ENCODE measurements around the gene SLC6A8.

SLC6A8 gene

DNA sequence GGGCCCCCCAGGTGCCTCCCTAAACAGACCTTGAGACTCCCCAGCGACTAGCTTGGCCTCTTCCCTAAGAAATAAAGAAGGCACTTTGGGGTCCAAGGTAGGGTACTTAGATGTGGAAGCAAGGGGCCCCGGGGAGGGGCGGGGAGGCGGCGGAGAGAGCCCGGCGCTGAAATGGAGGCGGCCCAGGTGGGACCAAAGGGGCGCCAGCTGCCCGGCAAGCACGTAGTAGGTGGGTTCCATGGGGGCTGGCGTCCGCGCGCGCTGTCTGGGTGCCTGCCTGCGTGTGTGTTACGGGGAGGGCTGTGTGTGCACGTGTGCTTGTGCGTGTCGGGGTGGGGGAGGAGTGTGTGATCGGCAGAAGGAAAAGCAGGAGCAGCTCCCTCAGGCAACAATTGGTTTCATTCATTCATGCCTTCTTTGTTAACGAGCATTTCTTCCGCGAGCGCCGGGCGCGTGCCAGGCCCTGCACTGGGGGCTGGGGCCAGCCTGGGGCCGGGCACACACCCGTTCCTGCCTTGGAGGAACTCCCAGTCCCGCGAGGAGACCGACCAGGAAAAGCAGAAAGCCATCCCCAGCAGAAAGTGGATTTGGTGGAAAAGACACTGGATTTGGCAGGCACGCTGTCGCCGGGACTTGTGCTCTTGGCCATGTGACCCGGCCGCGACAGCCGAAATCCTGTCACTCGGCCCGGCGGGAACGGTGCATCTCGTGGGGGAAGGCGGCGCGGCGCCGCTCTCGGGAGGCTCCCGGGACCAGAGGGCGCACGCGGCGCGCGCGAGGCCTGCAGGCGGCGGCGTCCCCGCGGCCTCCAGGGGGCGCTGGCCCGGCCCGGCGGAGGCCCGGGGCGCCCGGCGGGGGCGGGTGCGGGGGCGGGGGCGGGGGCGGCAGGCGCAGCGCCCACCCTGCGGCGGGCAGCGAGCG, 44.0 kb upstream of the SLC6A8 start:
- ATAC-seq (ENCODE audit: insufficient read depth, low read depth) (no peak), DNase-seq (no peak)
- no peaks in the 10 kb centered on the region for H4K20me1 ChIP-seq (ENCODE audit: insufficient read depth, low read length)
- no peaks in the 10 kb centered on the region for H3K27me3 ChIP-seq (ENCODE audit: insufficient read depth, low read length, poor library complexity)
- no peaks in the 10 kb centered on the region for H3K79me2 ChIP-seq (ENCODE audit: insufficient read depth, low read length)
- H3K4me1 ChIP-seq (ENCODE audit: insufficient read depth, low read length), result peaks cover 6% of the 10 kb centered on the region
- no peak overlapping the region for H3K4me2 ChIP-seq (ENCODE audit: insufficient read depth, low read length)
- H3K9ac ChIP-seq (ENCODE audit: low read depth, low read length), result no peak overlapping the region
- no peak overlapping the region for H3K4me3 ChIP-seq (ENCODE audit: low read depth in 1 of 2, low read length in 2 of 2)
- no peaks in the 10 kb centered on the region for H3K36me3 ChIP-seq (ENCODE audit: insufficient read depth, low read length)
- no peak for TF ChIP-seq EZH2 (IDR thresholded peaks at IDR 0.05; ENCODE audit: borderline replicate concordance, low read depth, low read length, severe bottlenecking)
- TF ChIP-seq, protein P1, sequence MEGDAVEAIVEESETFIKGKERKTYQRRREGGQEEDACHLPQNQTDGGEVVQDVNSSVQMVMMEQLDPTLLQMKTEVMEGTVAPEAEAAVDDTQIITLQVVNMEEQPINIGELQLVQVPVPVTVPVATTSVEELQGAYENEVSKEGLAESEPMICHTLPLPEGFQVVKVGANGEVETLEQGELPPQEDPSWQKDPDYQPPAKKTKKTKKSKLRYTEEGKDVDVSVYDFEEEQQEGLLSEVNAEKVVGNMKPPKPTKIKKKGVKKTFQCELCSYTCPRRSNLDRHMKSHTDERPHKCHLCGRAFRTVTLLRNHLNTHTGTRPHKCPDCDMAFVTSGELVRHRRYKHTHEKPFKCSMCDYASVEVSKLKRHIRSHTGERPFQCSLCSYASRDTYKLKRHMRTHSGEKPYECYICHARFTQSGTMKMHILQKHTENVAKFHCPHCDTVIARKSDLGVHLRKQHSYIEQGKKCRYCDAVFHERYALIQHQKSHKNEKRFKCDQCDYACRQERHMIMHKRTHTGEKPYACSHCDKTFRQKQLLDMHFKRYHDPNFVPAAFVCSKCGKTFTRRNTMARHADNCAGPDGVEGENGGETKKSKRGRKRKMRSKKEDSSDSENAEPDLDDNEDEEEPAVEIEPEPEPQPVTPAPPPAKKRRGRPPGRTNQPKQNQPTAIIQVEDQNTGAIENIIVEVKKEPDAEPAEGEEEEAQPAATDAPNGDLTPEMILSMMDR (IDR thresholded peaks at IDR 0.05; ENCODE audit: borderline replicate concordance, extremely low read depth, low read length, poor library complexity, severe bottlenecking), result no peak
- H3K27ac ChIP-seq (ENCODE audit: low read length), result no peak overlapping the region
- H2AFZ ChIP-seq (ENCODE audit: low read depth, low read length), result no peak overlapping the region
- H3K9me3 ChIP-seq (ENCODE audit: insufficient read depth, low read length, severe bottlenecking), result no peaks in the 10 kb centered on the region

DNA sequence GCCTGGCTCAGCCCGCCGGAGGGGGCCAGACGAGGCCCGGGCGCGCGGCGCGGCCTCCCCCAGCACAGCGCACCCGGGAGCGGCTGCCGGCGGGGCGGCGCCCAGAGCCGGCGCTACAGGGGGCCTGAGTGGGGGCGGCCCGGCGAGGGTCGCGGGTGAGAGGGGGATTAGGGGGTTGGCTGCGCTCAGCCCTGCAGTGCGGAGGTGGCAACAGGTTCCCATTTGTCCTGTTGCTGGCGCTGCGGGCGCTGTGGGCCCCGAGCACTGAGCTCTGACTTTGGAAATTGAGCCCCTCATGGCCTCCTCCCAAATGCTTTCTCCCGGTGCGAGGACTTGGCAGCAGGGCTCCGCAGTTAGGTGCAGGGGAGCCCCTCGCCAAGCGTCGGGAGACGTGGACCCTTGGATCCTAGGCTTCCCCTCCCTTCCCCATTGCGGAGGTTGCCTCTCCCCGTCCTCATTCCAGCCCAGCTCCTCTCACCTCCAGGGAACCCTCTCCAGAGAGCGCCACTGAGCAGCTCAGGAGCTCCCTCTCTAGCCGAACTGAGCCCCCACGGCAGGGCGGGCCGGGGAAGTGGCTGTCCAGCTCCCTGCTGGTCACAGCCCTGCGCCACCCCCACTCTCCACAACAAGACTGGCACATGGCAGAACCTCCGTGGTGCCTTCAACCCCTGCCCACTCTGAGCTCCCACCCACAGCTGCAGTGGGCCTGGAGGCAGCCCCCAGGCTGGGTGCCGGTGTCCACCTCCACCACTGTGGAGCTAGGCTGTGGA, 43.2 kb upstream of the SLC6A8 start:
- H3K9me3 ChIP-seq (ENCODE audit: insufficient read depth, low read length, severe bottlenecking), result no peaks in the 10 kb centered on the region
- no peaks in the 10 kb centered on the region for H3K79me2 ChIP-seq (ENCODE audit: insufficient read depth, low read length)
- H3K4me3 ChIP-seq (ENCODE audit: low read depth in 1 of 2, low read length in 2 of 2), result no peak overlapping the region
- no peaks in the 10 kb centered on the region for H3K27me3 ChIP-seq (ENCODE audit: insufficient read depth, low read length, poor library complexity)
- H2AFZ ChIP-seq (ENCODE audit: low read depth, low read length), result no peak overlapping the region
- H3K27ac ChIP-seq (ENCODE audit: low read length), result no peak overlapping the region
- no peaks in the 10 kb centered on the region for H4K20me1 ChIP-seq (ENCODE audit: insufficient read depth, low read length)
- H3K9ac ChIP-seq (ENCODE audit: low read depth, low read length), result no peak overlapping the region
- ATAC-seq (ENCODE audit: insufficient read depth, low read depth) (no peak), DNase-seq (no peak)
- TF ChIP-seq, protein P1 (IDR thresholded peaks at IDR 0.05; ENCODE audit: borderline replicate concordance, extremely low read depth, low read length, poor library complexity, severe bottlenecking), result no peak
- TF ChIP-seq EZH2 (IDR thresholded peaks at IDR 0.05; ENCODE audit: borderline replicate concordance, low read depth, low read length, severe bottlenecking), result no peak
- H3K36me3 ChIP-seq (ENCODE audit: insufficient read depth, low read length), result no peaks in the 10 kb centered on the region
- peaks cover 6% of the 10 kb centered on the region for H3K4me1 ChIP-seq (ENCODE audit: insufficient read depth, low read length)
- H3K4me2 ChIP-seq (ENCODE audit: insufficient read depth, low read length), result no peak overlapping the region

DNA sequence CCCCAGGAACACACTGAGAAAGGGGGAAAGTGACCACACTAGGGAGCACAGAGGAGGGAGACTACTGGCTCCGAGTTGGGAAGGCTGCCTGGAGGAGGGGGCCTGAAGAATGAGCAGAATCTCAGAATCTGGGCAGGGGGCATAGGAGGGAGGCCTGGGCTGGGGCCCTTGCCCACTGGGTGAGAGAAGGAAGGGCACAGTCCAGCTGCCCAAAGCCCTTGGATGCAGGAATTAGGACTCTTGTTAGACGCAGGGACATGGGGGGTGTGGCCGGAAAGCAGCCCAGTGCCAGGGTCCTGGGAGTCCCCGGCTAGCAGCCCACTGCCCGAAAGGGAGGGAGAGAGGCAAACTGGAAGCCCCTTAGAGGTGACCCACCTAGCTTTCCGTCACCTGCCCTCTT, 42.6 kb upstream of the SLC6A8 start:
- H3K79me2 ChIP-seq (ENCODE audit: insufficient read depth, low read length), result no peaks in the 10 kb centered on the region
- DNase-seq (no peak), ATAC-seq (ENCODE audit: insufficient read depth, low read depth) (no peak)
- H3K9ac ChIP-seq (ENCODE audit: low read depth, low read length), result no peak overlapping the region
- H3K4me1 ChIP-seq (ENCODE audit: insufficient read depth, low read length), result peaks cover 6% of the 10 kb centered on the region
- TF ChIP-seq, protein P1 (IDR thresholded peaks at IDR 0.05; ENCODE audit: borderline replicate concordance, extremely low read depth, low read length, poor library complexity, severe bottlenecking), result no peak
- TF ChIP-seq EZH2 (IDR thresholded peaks at IDR 0.05; ENCODE audit: borderline replicate concordance, low read depth, low read length, severe bottlenecking), result no peak
- no peaks in the 10 kb centered on the region for H3K9me3 ChIP-seq (ENCODE audit: insufficient read depth, low read length, severe bottlenecking)
- H4K20me1 ChIP-seq (ENCODE audit: insufficient read depth, low read length), result no peaks in the 10 kb centered on the region
- H3K36me3 ChIP-seq (ENCODE audit: insufficient read depth, low read length), result no peaks in the 10 kb centered on the region
- H3K4me2 ChIP-seq (ENCODE audit: insufficient read depth, low read length), result no peak overlapping the region
- no peak overlapping the region for H3K27ac ChIP-seq (ENCODE audit: low read length)
- no peak overlapping the region for H3K4me3 ChIP-seq (ENCODE audit: low read depth in 1 of 2, low read length in 2 of 2)
- H3K27me3 ChIP-seq (ENCODE audit: insufficient read depth, low read length, poor library complexity), result no peaks in the 10 kb centered on the region
- H2AFZ ChIP-seq (ENCODE audit: low read depth, low read length), result no peak overlapping the region

All from DND-41 (cell line).